ENCODE results near the gene VSTM4.

Gene VSTM4

GRCh38 chr10:49141541-49142332 lies 26.4 kb upstream of the VSTM4 start:
- DNase-seq = no peak

- no peak for DNase-seq
These were observed 25.2 kb upstream of the VSTM4 start for GRCh38 chr10:49140304-49141177.

GRCh38 chr10:49139846-49140195 lies 24.5 kb upstream of the VSTM4 start:
- DNase-seq = no peak

GRCh38 chr10:49139028-49139845 lies 23.9 kb upstream of the VSTM4 start:
- DNase-seq = no peak

- no peak for DNase-seq
These were observed 23.1 kb upstream of the VSTM4 start for GRCh38 chr10:49138361-49138891.

- DNase-seq = no peak
These were observed 21.2 kb upstream of the VSTM4 start for GRCh38 chr10:49136525-49136924.

GRCh38 chr10:49135575-49136313 lies 20.4 kb upstream of the VSTM4 start:
- DNase-seq = no peak

GRCh38 chr10:49134327-49134726 lies 19.0 kb upstream of the VSTM4 start:
- DNase-seq = no peak

- DNase-seq = no peak
These were observed 18.5 kb upstream of the VSTM4 start, which contains the start of gene FAM170B for GRCh38 chr10:49133706-49134248. Gene FAM170B, minus strand, starts transcription at chr10:49134021. Its CDS starts 103 bp downstream, at chr10:49133918.

- DNase-seq = no peak
These were observed 17.0 kb upstream of the VSTM4 start for GRCh38 chr10:49132362-49132737.

GRCh38 chr10:49131507-49132361 lies 16.4 kb upstream of the VSTM4 start:
- DNase-seq = no peak

GRCh38 chr10:49129376-49129775 lies 14.1 kb upstream of the VSTM4 start:
- DNase-seq = no peak

GRCh38 chr10:49128854-49129253 lies 13.5 kb upstream of the VSTM4 start:
- no peak for DNase-seq

GRCh38 chr10:49123981-49124950 lies 8.9 kb upstream of the VSTM4 start:
- no peak for DNase-seq

- DNase-seq = no peak
These were observed 5.6 kb upstream of the VSTM4 start for GRCh38 chr10:49120911-49121310.

GRCh38 chr10:49119746-49120145 lies 4.4 kb upstream of the VSTM4 start:
- DNase-seq = no peak

- no peak for DNase-seq
These were observed 3.2 kb upstream of the VSTM4 start for GRCh38 chr10:49118430-49119074.

- no peak for DNase-seq
These were observed 2.2 kb upstream of the VSTM4 start for GRCh38 chr10:49117376-49118070.

Data from NCI-H1092 (cell line).